GM12874 (cell line): ENCODE measurements around the gene SLC6A4.

ENCODE experiments used
- TF ChIP-seq, protein P1 (sequence below): IDR thresholded peaks from 2 replicates; pipeline ENCODE4 v1.5.1; 2011; ENCODE audit warnings: low read depth, mild to moderate bottlenecking, control low read depth, low read length, moderate library complexity; ENCODE audit not compliant: insufficient read depth

Gene SLC6A4

DNA sequence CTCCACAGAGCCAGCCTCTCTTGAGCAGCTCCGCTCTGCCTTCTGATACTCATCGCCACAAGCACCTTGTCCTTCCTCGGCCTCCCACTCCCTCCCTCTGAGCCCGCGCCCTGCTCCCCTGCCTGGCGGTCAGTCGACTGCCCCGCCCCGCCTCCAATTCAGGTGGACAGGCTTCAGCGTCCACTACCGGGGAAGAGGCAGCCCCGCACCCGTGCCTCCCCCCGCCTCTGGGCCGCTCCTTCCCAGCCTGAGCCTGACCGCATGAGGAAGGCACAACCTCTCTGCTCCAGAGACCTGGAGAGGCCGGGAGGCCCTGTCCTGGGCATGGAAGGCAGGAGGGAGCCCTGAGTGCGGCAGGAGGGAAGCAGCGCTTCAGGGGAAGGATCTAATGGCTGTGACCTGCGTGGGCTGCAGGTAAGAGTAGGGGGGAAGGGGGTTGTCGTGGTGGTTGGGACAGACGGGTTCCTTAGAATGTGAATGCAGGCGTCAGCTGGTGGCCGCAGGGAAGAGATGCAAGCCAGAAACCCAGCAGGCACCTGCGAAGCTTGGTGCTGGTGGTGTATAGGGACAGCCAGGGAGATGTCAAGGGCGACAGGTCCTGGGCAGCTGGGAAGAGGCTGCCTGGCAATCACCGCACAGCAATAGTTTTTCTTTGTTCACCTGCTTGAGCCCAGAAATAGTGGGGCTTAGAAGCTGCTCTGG, 3.0 kb upstream of the SLC6A4 start:
- TF ChIP-seq, protein P1, sequence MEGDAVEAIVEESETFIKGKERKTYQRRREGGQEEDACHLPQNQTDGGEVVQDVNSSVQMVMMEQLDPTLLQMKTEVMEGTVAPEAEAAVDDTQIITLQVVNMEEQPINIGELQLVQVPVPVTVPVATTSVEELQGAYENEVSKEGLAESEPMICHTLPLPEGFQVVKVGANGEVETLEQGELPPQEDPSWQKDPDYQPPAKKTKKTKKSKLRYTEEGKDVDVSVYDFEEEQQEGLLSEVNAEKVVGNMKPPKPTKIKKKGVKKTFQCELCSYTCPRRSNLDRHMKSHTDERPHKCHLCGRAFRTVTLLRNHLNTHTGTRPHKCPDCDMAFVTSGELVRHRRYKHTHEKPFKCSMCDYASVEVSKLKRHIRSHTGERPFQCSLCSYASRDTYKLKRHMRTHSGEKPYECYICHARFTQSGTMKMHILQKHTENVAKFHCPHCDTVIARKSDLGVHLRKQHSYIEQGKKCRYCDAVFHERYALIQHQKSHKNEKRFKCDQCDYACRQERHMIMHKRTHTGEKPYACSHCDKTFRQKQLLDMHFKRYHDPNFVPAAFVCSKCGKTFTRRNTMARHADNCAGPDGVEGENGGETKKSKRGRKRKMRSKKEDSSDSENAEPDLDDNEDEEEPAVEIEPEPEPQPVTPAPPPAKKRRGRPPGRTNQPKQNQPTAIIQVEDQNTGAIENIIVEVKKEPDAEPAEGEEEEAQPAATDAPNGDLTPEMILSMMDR: no peak

DNA sequence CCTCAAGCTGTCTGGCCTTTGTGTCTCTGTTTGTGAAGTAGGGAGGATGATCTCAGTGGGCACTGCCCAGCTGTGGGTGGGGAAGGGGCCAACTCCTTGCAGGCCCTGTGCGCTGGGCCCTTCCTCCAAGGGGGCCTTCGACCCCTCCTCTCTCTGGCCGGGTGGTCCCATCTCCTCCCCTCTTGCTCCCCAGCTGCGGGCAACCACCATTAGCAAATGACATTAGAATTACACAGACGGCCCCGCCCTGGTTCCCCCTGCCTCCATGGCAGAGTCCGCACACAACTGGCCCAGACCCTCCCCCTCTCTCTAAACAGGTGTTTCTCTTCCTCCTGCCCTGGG, 2.5 kb upstream of the SLC6A4 start:
- TF ChIP-seq, protein P1: no peak

DNA sequence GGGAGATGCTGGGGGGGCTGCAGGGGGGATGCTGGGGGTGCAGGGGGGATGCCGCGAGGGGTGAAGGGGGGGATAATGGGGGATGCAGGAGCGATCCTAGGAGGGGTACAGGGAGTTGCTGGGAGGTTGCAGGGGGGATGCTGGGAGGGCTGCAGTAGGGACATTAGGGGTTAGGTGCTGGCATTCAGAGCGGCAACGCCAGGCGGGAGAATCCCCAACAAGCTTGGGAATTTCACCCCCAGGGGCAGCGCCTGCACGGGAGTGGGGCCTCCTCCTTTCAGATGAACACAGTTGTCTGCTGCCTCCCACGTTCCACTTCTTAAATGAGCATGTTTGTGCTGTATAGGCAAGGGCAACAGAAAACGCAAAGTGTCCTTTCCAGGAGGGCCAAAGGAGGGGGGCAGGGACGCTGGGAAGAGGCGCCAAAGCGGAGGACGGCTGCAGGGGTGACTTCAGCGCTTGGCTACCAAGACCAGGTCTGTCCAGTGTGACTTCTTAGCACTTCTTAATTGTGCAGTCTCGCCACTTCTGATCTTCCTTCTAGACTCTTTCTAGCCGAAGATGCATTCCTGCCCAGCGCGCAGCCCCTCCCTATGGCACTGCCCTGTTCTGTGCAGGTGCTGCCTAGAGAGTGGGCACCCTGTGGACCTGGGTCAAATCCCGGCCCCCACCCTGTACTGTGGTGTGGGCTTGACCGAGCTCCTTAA, 2.0 kb upstream of the SLC6A4 start:
- TF ChIP-seq, protein P1: no peak

DNA sequence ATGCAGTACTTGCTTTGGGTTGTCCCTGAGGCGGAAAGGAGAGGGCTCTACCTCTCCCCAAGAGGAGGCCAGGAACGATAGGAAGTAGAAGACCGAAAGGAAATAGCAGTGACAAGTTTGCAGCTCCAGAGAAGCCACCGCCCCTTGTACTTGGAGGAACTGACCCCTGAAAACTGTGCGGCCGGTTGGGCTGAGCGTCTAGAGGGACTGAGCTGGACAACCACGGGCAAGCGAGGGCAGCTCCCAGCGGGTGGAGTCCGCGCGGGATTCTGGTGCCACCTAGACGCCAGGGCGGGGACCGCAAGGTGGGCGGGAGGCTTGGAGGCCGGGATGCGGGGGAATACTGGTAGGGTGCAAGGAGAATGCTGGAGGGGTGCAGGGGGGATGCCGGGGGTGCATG, 1.3 kb upstream of the SLC6A4 start:
- TF ChIP-seq, protein P1: peak; percentile 79

DNA sequence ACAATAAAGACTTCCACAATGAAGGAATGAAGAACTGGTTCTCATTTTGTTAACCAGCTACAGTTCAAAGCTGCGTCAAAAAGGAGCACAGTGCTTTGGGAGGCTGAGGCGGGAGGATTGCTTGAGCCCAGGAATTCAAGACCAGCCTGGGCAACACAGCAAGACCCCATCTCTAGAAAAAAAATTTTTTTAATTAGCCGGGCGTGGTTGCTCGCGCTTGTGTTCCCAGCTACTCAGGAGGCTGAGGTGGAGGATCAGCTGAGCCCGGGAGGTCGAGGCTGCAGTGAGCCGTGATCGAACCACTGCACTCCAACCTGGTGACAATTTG, 764 bp upstream of the SLC6A4 start:
- TF ChIP-seq, protein P1: no peak

DNA sequence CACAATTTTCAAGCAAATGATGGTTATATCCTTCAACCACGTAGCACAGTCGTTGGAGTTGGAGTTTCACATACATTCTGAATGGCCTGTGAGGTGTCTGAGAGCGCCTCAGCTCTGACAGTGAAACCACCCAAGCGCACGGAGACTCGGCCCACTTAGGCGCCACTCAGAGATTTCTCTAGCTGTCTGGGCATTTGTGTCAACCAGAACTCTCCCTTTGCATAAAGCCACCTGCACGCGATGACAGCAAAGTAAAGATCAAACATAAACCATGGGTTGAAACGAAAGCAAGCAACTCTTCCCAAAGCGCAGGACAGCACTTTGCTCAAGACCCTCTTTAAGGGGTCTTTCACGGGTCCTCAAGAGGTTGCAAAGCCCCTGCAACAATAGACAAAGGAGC, 533 bp downstream of the SLC6A4 start:
- TF ChIP-seq, protein P1: no peak

DNA sequence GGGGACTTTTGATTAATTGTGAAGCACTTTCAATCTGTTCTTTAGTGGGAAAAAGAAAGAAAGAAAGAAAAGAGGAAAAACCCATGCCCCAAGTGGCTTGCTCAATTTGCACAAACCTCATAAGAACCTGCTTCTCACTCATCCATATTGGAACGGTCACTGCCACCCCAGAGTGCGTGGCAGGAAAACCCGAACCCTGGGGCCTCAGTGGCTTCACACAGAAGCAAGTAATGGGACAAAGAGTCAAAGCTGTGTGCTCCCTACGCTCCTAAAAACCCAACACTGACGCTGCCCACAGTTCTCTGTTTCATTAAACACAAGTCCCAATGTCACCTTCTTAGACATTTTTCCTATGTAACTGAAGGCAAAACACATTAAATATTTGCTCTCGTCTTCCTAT, 1.2 kb downstream of the SLC6A4 start:
- TF ChIP-seq, protein P1: no peak
